ENCODE results near the gene PTPRM.

GRCh38 chr18:8424917-8425725, 858.0 kb downstream of the PTPRM start:
- TF ChIP-seq CTCF (IDR thresholded peaks at IDR 0.05 in 2 of 3, conservative IDR thresholded peaks at IDR 0.05 in 1 of 3; ENCODE audit: borderline replicate concordance in 1 of 3, insufficient read depth in 1 of 3, low read depth in 2 of 3, low read length in 2 of 3) (no peak), REST (IDR thresholded peaks at IDR 0.05; ENCODE audit: low read depth) (no peak), CEBPB (IDR thresholded peaks at IDR 0.05; ENCODE audit: low read depth) (no peak), TCF7L2 (IDR thresholded peaks at IDR 0.05; ENCODE audit: borderline replicate concordance, extremely low read depth, insufficient read depth, insufficient read length) (no peak)

Data from HCT116 (cell line).